Measurements from ENCODE around the gene HACD4.
A peak's percentile ranks its signal among the peaks of the same experiment; 100 is the strongest.

- TF ChIP-seq CTCF (conservative IDR thresholded peaks at IDR 0.05; ENCODE audit: low read length) (peak; percentile 70), EZH2phosphoT487 (IDR thresholded peaks at IDR 0.05; ENCODE audit: borderline replicate concordance, low read depth, low read length) (no peak)
Measured at GRCh38 chr9:21078702-21079101, 47.3 kb upstream of the HACD4 start.

Measured in OCI-LY7 (cell line).